ENCODE measurements around the gene CETN3. TPM values are rescaled to one million over a fixed set of nuclear protein-coding genes. Genes with fewer than 3 reads are reported as not detected.

The CETN3 gene
- total RNA-seq (2014; rRNA removed), result 22.1 and 27.0 TPM in 2 replicates
- polyA plus RNA-seq (2012), result 22.4 TPM

GRCh38 chr5:90409318-90410177, at the start of gene CETN3:
Gene CETN3, minus strand, starts transcription at chr5:90409756. Its CDS starts 95 bp downstream, at chr5:90409661.
- peak; percentile 94 for DNase-seq (ENCODE audit: low read depth)

DNA sequence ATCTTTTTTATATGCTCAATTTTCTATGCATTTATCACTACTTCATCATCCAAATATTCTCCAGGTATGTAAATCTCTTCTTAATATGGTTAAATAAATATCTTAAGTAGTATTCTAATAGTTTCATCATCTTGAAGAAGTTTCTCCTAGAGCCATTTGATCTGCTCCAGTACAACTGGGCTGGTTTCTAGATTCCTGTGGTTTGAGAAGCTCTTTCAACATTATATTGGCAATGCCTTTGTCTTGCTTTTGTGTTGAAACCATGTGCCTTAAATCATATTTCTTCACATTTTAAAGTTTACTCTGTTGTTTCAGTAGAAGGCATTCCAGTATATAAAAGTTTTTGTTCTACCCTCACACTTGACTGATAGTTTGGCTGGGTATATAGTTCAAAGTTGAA, 37.4 kb upstream of the CETN3 start:
- DNase-seq (ENCODE audit: low read depth), result peak; percentile 33

DNA sequence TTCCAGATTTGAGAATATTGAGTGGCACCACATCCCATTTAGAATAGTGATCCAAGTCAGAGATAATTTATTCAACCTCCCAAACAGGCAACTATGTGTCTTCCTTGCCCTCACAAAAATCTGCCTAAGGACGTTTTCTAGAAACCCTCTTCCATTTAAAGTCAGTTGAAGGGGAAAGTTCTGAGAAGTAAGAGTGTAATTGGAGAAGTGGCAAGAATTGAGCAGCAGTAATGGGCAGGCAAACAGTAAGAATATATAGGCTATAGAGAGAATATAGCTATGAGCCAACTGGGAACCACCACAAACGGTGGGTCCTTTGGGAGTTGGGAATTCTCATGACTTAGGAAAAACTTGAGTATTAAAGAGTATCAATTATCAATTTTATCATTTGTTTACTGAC, 31.1 kb upstream of the CETN3 start:
- no peak for DNase-seq (ENCODE audit: low read depth)

DNA sequence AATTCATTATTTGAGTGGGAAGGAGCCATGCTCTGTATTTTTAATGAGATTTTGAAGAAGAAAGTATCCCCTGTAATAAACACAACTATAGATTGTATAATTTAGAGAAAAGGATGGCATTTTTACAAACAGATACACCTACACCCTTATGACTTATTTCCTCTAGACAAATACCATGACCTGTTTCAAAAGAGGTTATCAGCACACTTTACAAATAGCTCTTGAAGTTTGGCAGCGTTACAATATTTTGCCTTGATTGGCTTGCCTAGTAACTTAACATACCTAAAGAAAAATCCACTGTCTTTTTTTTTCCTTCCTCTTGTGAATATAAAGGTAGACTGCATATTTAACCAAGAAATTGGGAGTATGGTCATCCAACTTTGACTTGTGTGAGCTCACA, 28.5 kb upstream of the CETN3 start:
- no peak for DNase-seq (ENCODE audit: low read depth)

GRCh38 chr5:90437663-90438062, 28.1 kb upstream of the CETN3 start:
- DNase-seq (ENCODE audit: low read depth), result no peak

DNA sequence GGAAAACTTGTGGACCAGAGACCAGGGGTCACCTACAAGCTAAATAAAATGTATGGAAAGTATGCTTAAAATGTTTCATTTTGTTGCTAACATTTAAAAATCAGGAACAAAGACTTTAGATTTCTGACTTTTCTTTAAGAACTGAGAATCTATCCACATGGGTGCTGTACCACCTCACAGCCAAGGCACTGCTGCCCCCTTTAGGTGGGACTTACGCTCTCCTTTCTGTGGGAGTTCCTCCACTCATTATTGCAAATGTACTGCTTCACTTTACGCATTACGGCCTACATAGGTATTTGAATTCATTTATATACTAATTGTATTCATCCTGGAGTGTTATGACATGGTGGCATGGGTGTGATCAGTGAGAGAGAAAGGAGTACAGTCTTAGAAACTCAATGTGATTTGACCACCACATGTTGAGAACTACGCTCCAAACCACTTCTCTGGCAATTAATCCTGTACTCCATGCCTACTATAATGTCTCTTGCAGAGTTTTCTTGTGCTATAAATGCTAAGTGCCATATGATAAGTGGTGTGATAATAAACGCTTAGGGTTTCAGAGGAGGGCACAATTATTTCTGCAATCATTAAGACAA, 24.7 kb upstream of the CETN3 start:
- DNase-seq (ENCODE audit: low read depth), result peak; percentile 22

GRCh38 chr5:90424245-90424644, 14.7 kb upstream of the CETN3 start:
- DNase-seq (ENCODE audit: low read depth), result no peak

- peak; percentile 11 for DNase-seq (ENCODE audit: low read depth)
Measured at GRCh38 chr5:90421136-90421535, 11.6 kb upstream of the CETN3 start.

- no peak for DNase-seq (ENCODE audit: low read depth)
Measured at GRCh38 chr5:90418214-90418613, 8.7 kb upstream of the CETN3 start.

DNA sequence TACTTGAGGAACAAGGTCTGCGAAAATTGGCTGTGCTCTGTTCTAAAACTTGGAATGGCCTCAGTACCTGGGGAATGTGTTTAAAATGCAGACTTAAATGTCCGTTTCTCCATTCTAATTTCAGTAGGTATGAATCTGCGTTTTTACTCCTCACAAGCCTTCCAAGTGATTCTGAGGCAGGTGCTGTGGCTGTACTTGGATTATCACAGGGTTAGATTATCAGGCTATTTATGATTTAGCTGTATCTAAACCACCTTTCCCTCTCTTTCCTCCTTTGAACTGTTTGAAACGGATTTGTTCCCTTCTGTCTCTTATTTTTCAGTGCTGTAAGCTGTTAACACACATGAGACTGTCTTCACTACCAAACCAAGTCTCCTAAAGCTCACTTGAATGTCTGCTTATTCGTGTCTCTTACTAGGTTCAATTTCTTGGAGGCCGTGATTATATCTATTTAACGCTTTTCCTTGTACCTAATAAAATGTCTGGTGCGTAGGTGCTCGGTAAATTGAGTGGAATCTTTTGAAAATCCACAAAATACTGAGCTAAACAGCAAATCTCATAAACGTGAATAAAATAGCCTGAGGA, 714 bp upstream of the CETN3 start:
- no peak for DNase-seq (ENCODE audit: low read depth)

DNA sequence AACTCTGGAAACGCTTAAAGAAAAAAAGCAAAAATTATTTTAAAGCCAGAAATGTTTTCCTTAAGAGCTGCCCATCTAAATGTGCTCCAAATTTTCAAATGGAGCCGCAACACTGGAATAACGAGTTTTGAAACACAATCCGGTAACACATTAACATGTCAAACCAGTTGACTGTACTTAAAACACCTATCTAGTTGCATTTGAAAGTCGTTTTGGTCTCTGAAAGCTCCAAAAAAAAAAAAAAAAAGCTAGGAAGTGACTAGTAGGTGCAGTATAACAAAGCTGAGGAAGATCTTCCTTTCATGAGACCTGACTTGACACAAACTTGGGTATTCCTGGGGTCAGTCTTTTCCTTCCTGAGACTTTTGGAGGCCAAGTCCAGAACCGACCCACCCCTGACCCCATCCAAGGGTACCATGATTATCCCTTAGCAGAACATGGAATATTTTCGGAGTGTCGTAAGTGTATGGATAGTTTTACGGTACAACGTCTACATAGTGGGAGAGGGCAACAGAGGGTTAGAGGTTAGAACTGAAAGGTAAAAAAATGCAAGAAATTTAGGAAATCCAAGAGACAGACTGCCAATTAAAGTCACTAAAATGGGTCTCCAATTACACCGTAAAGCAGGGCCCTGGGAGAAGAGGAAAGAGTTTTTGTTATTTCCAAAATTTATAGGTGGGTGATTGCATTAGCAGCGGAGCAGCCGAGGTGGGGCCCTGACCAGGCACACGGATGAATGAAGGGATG, 812 bp downstream of the CETN3 start:
- DNase-seq (ENCODE audit: low read depth), result peak; percentile 7

DNA sequence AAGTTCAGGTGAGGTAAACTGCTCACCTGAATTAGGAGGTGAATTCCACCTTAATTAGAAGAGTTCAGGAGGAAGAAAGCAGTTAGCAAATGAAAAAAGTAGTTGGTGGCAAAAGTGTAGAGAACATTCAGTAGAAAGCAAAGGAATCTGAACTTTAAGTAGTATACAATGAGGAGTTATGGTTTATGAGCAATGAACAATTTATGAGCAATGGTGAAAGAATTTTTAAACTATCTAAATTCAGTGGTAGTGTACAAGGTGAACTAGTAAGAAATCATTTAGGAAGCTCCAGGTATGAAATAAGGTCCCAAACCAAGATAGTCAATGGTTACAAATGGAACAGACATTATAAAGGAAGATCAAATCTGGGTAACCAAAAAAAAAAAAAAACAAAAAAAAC, 3.1 kb downstream of the CETN3 start:
- no peak for DNase-seq (ENCODE audit: low read depth)

DNA sequence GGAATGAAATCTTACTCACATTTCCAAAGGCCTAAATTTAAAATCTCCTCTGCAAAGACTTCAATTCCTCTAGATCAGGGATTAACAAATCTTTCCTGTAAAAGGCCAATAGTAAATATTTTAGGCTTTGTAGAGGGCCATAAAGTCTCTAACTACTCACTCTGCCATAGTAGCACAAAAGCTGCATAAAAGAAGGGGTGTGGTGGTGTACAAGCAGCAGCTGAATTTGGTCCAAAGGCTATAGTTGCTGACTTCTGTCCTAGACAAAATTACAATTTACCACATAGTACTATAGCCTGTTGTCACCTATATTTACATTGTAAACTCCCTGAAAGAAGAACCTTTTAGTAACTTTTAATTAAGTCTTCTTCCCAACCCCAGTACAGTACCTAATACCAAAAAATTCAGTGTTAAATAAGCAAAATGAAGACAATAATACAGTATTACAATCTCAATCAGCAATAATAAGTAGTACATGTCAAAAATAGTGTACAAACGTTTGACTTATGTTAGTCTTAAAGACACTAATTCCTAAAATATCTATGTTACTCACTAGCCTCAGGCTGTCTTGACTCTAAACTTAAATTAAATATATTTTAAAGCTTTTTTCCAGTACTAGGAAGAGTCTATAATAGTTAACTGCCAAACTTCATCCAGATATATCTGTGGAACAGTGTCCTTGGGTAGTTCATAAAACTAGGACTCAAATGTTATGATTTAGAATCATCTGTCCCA, 6.9 kb downstream of the CETN3 start:
- no peak for DNase-seq (ENCODE audit: low read depth)

- DNase-seq (ENCODE audit: low read depth), result no peak
Measured at GRCh38 chr5:90399251-90399650, 10.3 kb downstream of the CETN3 start.

GRCh38 chr5:90398726-90399125, 10.8 kb downstream of the CETN3 start:
- DNase-seq (ENCODE audit: low read depth), result no peak

- no peak for DNase-seq (ENCODE audit: low read depth)
Measured at GRCh38 chr5:90395005-90395404, 14.6 kb downstream of the CETN3 start.

DNA sequence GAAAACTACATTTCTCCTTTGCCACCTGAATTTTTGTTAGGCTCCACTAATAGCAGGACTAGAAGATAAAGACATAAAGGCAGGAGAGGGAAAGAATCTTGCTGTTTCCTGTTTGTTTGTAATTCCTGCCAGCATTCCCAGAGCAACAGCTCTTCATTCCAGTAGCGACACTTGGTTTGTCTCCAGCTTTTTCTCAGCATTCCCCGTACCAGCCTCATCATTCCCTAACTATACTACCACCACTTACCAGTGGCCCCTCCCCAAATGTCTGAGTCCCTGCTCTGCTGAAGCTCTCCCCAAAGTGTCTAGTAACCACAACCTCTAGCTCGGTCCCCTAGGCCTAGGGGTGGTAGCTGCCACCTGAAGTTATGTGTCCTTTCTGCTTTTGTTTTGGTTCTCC, 18.6 kb downstream of the CETN3 start:
- DNase-seq (ENCODE audit: low read depth), result no peak

GRCh38 chr5:90390326-90390725, 19.2 kb downstream of the CETN3 start:
- no peak for DNase-seq (ENCODE audit: low read depth)

DNA sequence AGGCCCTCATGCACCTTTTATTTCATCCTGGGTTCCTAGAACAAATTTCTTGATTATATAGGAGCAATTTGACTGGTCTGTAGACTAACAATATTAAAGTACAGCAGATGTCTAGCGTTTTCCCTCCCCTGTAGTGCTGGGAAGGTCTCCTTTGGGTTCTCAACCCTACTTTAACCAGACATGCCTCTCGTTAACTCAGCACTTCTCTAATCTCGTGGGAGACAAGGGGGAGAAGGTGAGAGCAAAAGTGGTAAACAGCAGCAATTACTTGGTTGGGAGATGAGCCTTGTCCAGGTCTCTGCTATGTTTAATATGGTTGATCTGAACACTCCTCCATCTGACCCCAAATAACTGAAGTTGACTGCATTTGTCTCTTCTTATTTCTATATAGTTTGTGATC, 22.0 kb downstream of the CETN3 start:
- no peak for DNase-seq (ENCODE audit: low read depth)

- peak; percentile 11 for DNase-seq (ENCODE audit: low read depth)
Measured at GRCh38 chr5:90386099-90386710, 23.4 kb downstream of the CETN3 start.

DNA sequence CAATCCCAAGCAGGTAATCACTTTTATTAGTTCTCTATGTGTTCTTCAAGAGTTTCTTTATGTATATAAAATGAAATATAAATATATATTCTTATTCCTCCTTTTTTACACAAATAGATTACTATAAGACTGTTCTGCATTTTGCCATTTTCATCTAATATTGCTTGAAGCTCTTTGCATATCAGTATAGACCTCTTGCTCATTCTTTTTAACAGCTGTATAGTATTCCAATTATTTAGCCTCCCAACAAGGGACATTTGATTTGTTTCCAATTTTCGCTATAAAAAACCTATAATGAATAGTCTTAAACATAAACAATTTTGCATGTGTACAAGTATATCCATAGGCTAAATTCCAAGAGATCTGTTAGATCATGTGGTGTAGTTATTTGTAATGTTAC, 25.2 kb downstream of the CETN3 start:
- no peak for DNase-seq (ENCODE audit: low read depth)
